HCT116 (cell line): Measurements from ENCODE around the gene CKAP4. TPM values are rescaled to one million over a fixed set of nuclear protein-coding genes. Genes with fewer than 3 reads are reported as not detected.

Source experiments
- ATAC-seq: fragments of 200-7000 bp; cut with Tn5 transposase; 2 replicates; pipeline ENCODE4 v1.9.1; 2020; ENCODE audit warnings: mild to moderate bottlenecking, moderate library complexity
- BruUV-seq: library from RNA; stranded (reverse); fragments of 400-500 nt; replicated peaks from 2 replicates; lab custom pipeline; 2021; lab: Mats Ljungman, UMichigan
- CTCF ChIA-PET: fragments of 300-600 bp; sonication (Branson Sonifier 250); formaldehyde crosslinking; loops from one replicate; lab custom pipeline; 2021; ENCODE audit warnings: antibody characterized with exemption; lab: Charles Lee
- POLR2A ChIA-PET: fragments of 300-600, 350-600 bp; sonication (Branson Sonifier 250); formaldehyde crosslinking; loops from one replicate; lab custom pipeline; 2021; ENCODE audit warnings: antibody characterized with exemption; lab: Charles Lee
- RAD21 ChIA-PET, 2 experiments: fragments of 300-600 bp; sonication (Branson Sonifier 250); formaldehyde crosslinking; loops; one replicate each; lab custom pipeline; 2023; ENCODE audit warnings: low total read pairs in 2 of 2; ENCODE audit not compliant: uncharacterized antibody in 2 of 2, unreplicated experiment in 2 of 2, low non-redundant PET in 1 of 2; lab: Charles Lee
- DNase-seq: peaks from one replicate; pipeline ENCODE4 v3.0.0-alpha.2; 2010; ENCODE audit warnings: low read depth, low spot score
- H2AFZ ChIP-seq: fragments of 200-600 bp; shearing (Covaris generic), sonication (generic); 2 replicates; pipeline ENCODE4 v1.6.1; 2017; ENCODE audit warnings: low read depth, mixed run types, mixed read lengths, antibody characterized with exemption, low read length; ENCODE audit not compliant: poor library complexity, severe bottlenecking
- H3K27ac ChIP-seq: 2 replicates; pipeline ENCODE4 v1.5.1; 2012; ENCODE audit warnings: low read depth, low read length
- H3K27me3 ChIP-seq: fragments of 200-600 bp; sonication (generic); 2 replicates; pipeline ENCODE4 v1.6.1; 2016; ENCODE audit warnings: mixed run types, low read length, mixed read lengths; ENCODE audit not compliant: insufficient read depth
- H3K36me3 ChIP-seq, 2 experiments: fragments of 200-500 bp in 1 of 2; fragments of 200-600 bp in 1 of 2; sonication (Bioruptor generic) in 1 of 2; sonication (generic) in 1 of 2; 2 replicates each; pipeline versions ENCODE4 v1.5.1 to v1.6.1; 2014 to 2016; ENCODE audit warnings: low read length in 2 of 2, inconsistent platforms in 1 of 2, mixed read lengths in 1 of 2, mixed run types in 1 of 2; ENCODE audit not compliant: insufficient read depth in 2 of 2, control insufficient read depth in 1 of 2
- H3K4me1 ChIP-seq, 2 experiments: fragments of 200-600 bp in 1 of 2; sonication (generic) in 1 of 2; 2 replicates each; pipeline versions ENCODE4 v1.5.1 to v1.6.1; 2012 to 2017; ENCODE audit warnings: low read length in 2 of 2, inconsistent platforms in 1 of 2, mild to moderate bottlenecking in 1 of 2, mixed read lengths in 1 of 2, mixed run types in 1 of 2, moderate library complexity in 1 of 2; ENCODE audit not compliant: insufficient read depth in 2 of 2, control insufficient read depth in 1 of 2
- H3K4me2 ChIP-seq: fragments of 200-600 bp; sonication (generic); 2 replicates; pipeline ENCODE4 v1.6.1; 2017; ENCODE audit warnings: mixed run types, low read length, mixed read lengths
- H3K4me3 ChIP-seq, 2 experiments: fragments of 200-600 bp in 1 of 2; sonication (generic) in 1 of 2; replicated peaks in 1 of 2; 2 replicates each; pipeline ENCODE4 v1.5.1; 2011 to 2016; ENCODE audit warnings: low read length in 2 of 2, control low read depth in 1 of 2, low read depth in 1 of 2, mild to moderate bottlenecking in 1 of 2, mixed read lengths in 1 of 2, mixed run types in 1 of 2
- H3K79me2 ChIP-seq: fragments of 200-600 bp; sonication (generic); 2 replicates; pipeline ENCODE4 v1.6.1; 2017; ENCODE audit warnings: mild to moderate bottlenecking, mixed run types, low read length, moderate library complexity, mixed read lengths; ENCODE audit not compliant: insufficient read depth
- H3K9ac ChIP-seq: fragments of 200-600 bp; sonication (generic); 2 replicates; pipeline ENCODE4 v1.6.1; 2016; ENCODE audit warnings: low read length, mixed read lengths
- H3K9me2 ChIP-seq: fragments of 200-600 bp; sonication (generic), shearing (Covaris generic); 2 replicates; pipeline ENCODE4 v1.6.1; 2017; ENCODE audit warnings: mixed run types, mild to moderate bottlenecking, moderate library complexity; ENCODE audit not compliant: insufficient read depth
- H3K9me3 ChIP-seq, 2 experiments: fragments of 200-500 bp in 1 of 2; fragments of 200-600 bp in 1 of 2; sonication (Bioruptor generic) in 1 of 2; sonication (generic) in 1 of 2; 2 replicates each; pipeline ENCODE4 v1.6.1; 2014 to 2017; ENCODE audit warnings: low read length in 2 of 2, mixed read lengths in 2 of 2, inconsistent platforms in 1 of 2, low read depth in 1 of 2, mild to moderate bottlenecking in 1 of 2, mixed run types in 1 of 2, moderate library complexity in 1 of 2; ENCODE audit not compliant: control insufficient read depth in 1 of 2, insufficient read depth in 1 of 2
- H4K20me1 ChIP-seq: fragments of 200-600 bp; sonication (generic), shearing (Covaris generic); 2 replicates; pipeline ENCODE4 v1.6.1; 2017; ENCODE audit warnings: mixed run types, mild to moderate bottlenecking, moderate library complexity; ENCODE audit not compliant: insufficient read depth
- CEBPB ChIP-seq: IDR thresholded peaks from 2 replicates; pipeline ENCODE4 v1.6.1; 2012; ENCODE audit warnings: low read depth
- EGR1 ChIP-seq: IDR thresholded peaks from 2 replicates; pipeline ENCODE4 v1.6.1; 2012; ENCODE audit warnings: low read depth
- EZH2 ChIP-seq: fragments of 200-600 bp; sonication (generic); IDR thresholded peaks from 2 replicates; pipeline ENCODE4 v1.6.1; 2017; ENCODE audit warnings: antibody characterized with exemption, mixed run types
- EZH2phosphoT487 ChIP-seq: fragments of 200-600 bp; IDR thresholded peaks from 2 replicates; pipeline ENCODE4 v1.6.1; 2018; ENCODE audit warnings: antibody characterized with exemption, borderline replicate concordance
- FOSL1 ChIP-seq: IDR thresholded peaks from 2 replicates; pipeline ENCODE4 v1.6.1; 2012; ENCODE audit warnings: low read depth
- JUND ChIP-seq: IDR thresholded peaks from 2 replicates; pipeline ENCODE4 v1.6.1; 2012
- YY1 ChIP-seq: IDR thresholded peaks from 2 replicates; pipeline ENCODE4 v1.6.1; 2011; ENCODE audit warnings: low read length, low read depth, moderate library complexity, mild to moderate bottlenecking; ENCODE audit not compliant: insufficient replicate concordance; ENCODE audit errors: extremely low read depth
- ZFX ChIP-seq: fragments of 450-650 bp; IDR thresholded peaks from 2 replicates; pipeline ENCODE4 v1.6.1; 2017
- ZNF274 ChIP-seq: fragments of 200-500 bp; sonication (Bioruptor generic); IDR thresholded peaks from 2 replicates; pipeline ENCODE4 v1.6.1; 2014; ENCODE audit warnings: mild to moderate bottlenecking, low read depth, low read length, inconsistent platforms
- intact Hi-C: fragments of 100-400 bp; cut with micrococcal nuclease; formaldehyde crosslinking; loops from 2 replicates; pipeline ENCODE4 v1.10.0; 2022
- total RNA-seq: library from RNA; stranded (reverse); gene quantifications from one replicate; pipeline ENCODE4 v1.2.1, GENCODE V29; 2021; ENCODE audit not compliant: unreplicated experiment
- TF ChIP-seq, protein P1 (sequence below): IDR thresholded peaks from 2 replicates; pipeline ENCODE4 v1.6.1; 2012
- TF ChIP-seq, protein P2 (sequence below): IDR thresholded peaks from 2 replicates; pipeline ENCODE4 v1.6.1; 2011; ENCODE audit warnings: mild to moderate bottlenecking, low read length, moderate library complexity; ENCODE audit not compliant: insufficient replicate concordance; ENCODE audit errors: extremely low read depth

The CKAP4 gene
- total RNA-seq, 1 experiment from 2014 or later, result 45.9 TPM

DNA sequence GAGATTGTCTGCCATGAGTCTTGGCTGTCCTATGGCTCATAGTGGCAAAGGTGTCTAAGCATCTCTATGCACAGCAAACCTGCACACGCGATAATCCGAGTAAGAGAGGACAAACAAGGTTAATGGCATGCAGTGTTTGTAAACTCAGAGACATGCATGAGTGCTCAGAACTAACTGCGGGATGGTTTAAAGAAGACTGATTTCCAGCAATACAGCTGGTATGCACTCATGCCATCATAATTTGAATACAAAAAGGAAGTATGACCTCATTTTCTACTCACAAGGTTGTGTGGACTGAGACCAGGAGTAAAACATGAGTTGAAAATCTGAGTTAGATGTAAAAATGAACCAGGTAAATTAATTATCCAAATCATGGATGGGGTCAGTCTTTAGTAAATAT, 38.2 kb upstream of the CKAP4 start:
- BruUV-seq, result no TSS peak
- Histone ChIP-seq H3K4me3 (no peak overlapping the region), H3K9me3 (peaks cover 0 to 7% of the 10 kb centered on the region in 2 experiments; a peak in 1 of 4 replicates), H3K4me2 (no peak overlapping the region), H4K20me1 (no peaks in the 10 kb centered on the region), H3K79me2 (no peaks in the 10 kb centered on the region), H3K27me3 (no peaks in the 10 kb centered on the region), H3K9ac (no peak overlapping the region), H3K36me3 (no peaks in the 10 kb centered on the region), H3K27ac (no peak overlapping the region), H3K4me1 (peaks cover 7 to 17% of the 10 kb centered on the region in 2 experiments), H3K9me2 (no peaks in the 10 kb centered on the region), H2AFZ (no peak overlapping the region)
- ChIA-PET POLR2A (no interaction called here), RAD21 (no interaction called here), CTCF (no interaction called here)
- TF ChIP-seq JUND, result no peak
- no peak for TF ChIP-seq ZFX
- no peak for TF ChIP-seq FOSL1
- no peak for TF ChIP-seq ZNF274
- no peak for TF ChIP-seq EZH2phosphoT487
- TF ChIP-seq, protein P1, sequence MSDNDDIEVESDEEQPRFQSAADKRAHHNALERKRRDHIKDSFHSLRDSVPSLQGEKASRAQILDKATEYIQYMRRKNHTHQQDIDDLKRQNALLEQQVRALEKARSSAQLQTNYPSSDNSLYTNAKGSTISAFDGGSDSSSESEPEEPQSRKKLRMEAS, result no peak
- no peak for TF ChIP-seq YY1
- no peak for TF ChIP-seq EZH2
- TF ChIP-seq, protein P2, sequence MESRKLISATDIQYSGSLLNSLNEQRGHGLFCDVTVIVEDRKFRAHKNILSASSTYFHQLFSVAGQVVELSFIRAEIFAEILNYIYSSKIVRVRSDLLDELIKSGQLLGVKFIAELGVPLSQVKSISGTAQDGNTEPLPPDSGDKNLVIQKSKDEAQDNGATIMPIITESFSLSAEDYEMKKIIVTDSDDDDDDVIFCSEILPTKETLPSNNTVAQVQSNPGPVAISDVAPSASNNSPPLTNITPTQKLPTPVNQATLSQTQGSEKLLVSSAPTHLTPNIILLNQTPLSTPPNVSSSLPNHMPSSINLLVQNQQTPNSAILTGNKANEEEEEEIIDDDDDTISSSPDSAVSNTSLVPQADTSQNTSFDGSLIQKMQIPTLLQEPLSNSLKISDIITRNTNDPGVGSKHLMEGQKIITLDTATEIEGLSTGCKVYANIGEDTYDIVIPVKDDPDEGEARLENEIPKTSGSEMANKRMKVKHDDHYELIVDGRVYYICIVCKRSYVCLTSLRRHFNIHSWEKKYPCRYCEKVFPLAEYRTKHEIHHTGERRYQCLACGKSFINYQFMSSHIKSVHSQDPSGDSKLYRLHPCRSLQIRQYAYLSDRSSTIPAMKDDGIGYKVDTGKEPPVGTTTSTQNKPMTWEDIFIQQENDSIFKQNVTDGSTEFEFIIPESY, result no peak
- TF ChIP-seq CEBPB, result no peak
- no peak for TF ChIP-seq EGR1
- ATAC-seq (no peak), DNase-seq (no peak)
- intact Hi-C loops, result no loop called here
